Stimulated activated CD4-positive, alpha-beta T cell treated with anti-CD3 and anti-CD28 coated beads, Interleukin-4, amount 100 ng/mL, for 4 hours (primary cell): Measurements from ENCODE around the gene COL4A1.

Experiments used
- DNase-seq, 2 experiments: peaks; one replicate each; pipeline ENCODE4 v3.0.0-alpha.2; 2020

The COL4A1 gene

DNA sequence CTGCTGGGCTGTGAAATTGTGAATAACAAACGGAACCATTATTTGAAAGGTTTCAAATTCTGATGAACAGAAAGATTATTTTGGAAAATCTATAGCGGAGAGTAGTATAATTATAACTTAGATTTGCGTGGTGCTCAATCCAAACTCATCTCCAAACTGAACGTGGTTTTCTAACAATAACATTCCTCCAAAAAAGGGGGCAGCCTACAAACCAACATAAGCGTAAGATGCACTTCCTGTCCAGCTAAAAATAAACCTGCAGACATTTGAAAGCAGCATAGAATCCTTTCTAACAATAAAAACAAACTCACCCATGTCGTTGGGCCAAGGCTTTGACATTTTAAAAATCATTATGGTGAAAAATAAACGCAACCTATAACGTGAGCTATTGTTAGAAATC lies 178.4 kb downstream of the COL4A1 start:
- no peak for DNase-seq

- DNase-seq = no peak
These were observed 178.9 kb downstream of the COL4A1 start for GRCh38 chr13:110127986-110128511.

DNA sequence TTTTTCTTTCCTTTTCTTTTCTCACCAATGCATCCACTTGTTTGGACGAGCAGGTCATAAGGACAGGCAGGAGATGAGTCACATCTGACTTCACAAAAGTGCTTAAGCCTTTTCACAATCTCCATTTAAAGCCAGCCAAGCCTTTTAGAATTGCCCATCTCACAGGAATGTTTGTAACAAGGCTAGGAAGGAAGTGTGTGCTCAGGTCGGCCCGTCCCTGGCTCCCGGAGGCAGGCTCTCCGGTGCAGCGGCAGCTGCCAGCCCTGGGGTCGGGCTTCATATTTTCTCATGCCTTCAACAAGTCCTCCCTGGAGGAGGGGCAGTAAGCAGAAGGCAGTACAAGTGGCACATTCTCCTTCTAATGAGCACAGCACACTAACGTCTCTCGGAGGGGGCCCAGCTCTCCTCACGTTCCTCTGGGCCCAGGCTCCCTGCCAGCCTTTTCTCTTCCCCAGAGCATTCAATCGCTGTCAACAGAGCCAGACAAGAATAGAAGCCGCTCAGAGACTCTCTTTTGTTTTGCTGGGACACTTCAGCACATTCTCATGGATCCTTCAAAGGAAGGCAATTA lies 180.5 kb downstream of the COL4A1 start:
- DNase-seq = no peak

DNA sequence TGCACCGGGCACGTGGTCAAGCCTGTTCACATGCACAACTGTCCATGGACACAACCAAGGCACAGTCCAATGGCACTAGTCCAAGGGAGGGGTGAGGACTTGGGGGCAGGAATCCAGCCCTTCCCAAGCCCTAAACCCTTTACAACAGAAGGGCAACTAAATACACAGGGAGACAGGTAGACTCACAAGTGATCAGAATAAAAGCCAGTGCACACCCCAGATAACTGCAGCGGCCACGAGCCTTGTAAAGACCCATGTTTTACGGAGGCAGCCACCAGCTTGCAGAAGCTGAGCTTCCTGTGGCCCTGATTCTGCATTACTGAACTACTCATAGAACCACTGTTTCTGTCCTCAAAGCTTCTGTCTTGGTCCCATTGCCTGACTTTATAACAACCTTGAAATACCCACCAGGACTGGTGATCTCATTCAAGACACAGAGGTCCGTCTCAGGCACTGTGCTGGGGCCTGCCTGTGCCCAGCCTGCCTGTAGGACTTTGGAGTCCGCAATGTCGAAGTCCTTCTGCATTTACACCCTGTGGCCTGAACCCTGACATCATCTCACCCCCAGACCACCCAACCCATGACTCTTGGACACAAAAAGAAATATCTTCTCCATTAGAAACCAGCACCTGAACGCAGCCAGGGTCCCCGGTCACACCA lies 181.2 kb downstream of the COL4A1 start:
- DNase-seq = no peak

DNA sequence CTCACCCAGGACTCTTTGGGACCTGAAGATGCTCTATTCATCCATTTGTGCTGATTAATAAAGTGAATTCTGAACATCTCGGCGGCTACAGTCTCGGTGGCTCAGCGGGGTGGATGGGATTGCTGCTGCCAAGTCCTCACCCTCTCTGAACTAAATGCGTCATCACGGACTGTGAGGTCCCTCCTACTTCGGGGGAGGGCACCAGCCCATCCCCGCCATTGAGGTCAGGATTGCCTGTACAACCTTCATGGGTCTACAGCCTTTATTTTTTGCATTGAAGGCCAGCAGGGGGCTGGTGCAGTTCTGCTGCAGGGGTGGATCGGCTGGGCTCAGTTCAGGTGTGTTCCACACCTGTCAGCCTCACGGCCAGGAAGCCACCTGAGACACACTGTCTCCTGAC lies 181.8 kb downstream of the COL4A1 start:
- DNase-seq = no peak

- DNase-seq = no peak
These were observed 182.6 kb downstream of the COL4A1 start for GRCh38 chr13:110124201-110124940.

DNA sequence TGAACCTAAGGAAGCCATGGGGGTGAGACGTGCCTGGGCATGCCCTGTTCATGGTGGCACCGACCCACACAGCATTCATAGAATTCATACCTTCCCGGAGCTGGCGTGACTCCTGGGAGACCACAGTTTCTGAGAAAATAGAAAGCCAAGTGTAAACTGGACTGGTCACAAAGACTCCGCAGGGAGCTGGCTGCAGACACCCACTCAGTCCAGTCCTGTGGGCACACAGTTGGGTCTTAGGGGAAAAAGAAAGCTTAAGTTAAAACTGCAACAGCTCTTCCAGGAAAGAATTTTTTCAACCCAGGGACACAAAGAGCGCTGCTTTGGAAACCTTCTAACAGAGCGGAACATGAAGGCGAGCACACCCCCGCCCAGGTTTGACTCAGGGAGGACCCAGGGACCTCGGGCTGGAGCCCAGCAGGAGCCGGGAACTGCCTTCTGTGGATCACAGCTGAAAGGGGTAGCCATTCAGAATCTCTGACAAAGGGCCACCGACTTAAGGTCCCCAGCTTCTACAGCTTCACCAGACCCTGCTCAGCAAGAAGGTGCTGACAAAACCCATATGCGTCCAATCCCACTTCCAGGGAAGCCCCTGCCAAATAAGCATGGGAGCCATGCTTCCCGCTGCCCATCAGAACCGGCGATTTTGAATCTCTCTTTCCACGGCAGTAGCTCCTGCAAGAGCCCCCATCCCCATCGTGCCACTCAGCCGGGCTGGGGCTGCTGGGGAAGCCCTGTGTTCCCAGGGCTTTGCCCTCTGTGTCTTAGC lies 183.7 kb downstream of the COL4A1 start:
- DNase-seq = no peak

DNA sequence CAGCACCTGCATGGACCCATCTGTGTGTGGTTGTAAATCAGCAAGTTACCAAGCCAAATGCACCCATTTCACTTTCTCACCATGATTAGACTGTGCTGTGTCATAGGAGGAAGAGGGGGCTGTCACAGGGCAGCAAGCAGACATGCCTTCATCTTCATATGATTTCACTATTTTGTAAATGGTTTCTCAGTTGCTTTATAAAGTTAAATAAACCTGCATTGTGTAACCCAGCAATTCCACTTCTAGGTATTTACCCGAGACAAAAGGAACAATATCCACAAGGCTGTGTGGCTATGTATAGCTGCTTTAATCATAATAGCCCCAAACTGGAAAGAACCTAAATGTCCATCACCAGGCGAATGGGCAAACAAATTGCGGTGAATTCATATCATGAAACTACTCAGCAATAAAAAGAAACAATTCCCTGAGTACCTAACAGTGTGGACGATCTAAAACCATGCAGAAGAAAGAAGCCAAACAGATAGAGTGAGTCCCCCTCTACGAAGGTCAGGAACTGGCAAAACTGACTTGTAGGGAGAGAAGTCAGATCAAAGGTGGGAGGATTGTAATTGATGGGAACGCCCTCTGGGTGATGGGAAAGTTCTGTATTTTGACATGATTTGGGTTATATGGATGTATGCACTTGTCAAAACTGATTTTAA lies 185.4 kb downstream of the COL4A1 start:
- DNase-seq = no peak

GRCh38 chr13:110119935-110120905 lies 186.7 kb downstream of the COL4A1 start:
- DNase-seq = no peak

DNA sequence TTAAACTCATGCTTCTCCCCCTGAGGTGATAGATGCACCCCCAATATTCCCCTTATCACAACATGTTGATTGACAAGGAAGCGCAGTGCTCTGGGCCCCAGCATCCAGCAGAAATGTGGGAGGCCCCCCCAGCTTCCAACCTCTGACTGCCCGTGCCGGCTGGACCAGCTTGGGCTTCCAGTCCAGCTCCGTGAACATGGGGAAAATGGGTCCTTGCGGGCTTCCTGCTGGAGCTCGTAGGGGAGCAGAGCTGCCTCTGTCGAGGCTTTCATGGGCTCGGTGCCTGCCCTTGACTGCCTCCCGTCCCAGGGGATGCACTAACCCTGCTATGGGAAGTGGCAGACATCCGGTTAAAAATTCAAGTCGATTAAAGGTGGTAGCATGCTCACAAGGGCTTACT lies 188.9 kb downstream of the COL4A1 start:
- no peak for DNase-seq

DNA sequence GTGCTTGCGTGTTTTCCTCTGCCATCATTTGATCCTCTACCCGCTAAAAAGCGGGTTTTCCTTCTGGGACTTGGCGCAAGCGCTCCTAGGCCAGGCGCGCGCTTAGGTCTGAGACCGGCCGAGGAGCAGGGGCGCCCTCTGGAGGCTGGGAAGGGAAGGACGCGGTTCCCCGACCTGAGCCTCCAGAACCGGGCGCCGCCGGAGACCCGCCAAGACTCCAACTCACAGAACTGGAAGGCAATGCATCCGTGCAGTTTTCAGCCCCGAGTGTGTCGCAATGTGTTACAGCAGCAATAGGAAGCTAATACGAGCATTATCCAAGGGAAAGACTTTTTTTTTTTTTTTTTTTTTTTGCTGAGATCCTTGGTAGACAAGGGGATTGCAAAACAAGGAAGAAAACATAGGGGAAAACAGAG lies 190.9 kb downstream of the COL4A1 start:
- DNase-seq = peak in 1 of 2 experiments; percentile 46

GRCh38 chr13:110115591-110115990 lies 191.4 kb downstream of the COL4A1 start:
- DNase-seq = no peak

- DNase-seq = no peak
These were observed 192.6 kb downstream of the COL4A1 start for GRCh38 chr13:110114316-110114715.

DNA sequence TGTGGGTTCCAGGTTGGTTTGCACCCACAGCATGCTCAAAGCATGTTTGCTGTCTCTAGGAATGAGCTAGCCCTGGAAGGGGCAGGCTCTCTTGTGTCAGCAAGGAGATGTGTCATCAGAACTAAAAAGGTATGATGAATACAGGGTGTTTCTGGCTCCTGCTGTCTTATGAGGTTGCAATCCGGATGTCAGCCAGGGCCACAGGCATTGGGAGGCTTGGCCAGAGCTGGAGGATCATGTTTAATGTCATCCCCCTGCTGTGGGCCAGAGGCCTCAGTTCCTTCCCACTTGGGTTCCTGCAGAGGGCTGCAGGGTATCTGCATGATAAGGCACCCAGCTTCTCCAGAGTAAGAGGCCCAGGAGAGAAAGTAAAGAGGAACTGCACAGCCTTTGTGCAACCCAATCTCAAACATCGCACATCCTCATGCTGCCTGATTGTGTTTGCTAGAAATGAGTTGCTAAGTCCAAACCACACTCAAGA lies 193.6 kb downstream of the COL4A1 start:
- no peak for DNase-seq

GRCh38 chr13:110112379-110112778 lies 194.6 kb downstream of the COL4A1 start:
- peak in 1 of 2 experiments; percentile 4 for DNase-seq

- no peak for DNase-seq
These were observed 196.2 kb downstream of the COL4A1 start for GRCh38 chr13:110110783-110111182.

DNA sequence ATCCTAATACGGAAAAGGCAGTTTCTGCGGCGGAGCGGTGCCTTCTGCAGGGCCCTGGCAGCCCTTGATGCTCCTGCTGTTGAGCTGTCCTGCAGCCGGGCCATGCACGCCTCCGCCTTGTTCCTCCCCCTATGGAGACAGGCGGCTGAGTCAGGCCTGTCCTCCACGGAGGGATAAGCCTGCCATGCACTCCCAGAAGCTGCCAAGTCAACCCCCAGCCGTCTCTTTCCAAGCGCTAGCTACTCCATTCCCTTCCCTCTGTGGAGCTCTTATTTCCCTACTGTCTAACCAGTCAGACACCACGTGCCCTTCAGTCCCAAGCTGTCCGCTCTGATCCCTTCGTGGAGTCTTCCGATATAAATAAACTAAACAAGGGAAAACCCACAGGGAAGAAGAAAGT lies 197.0 kb downstream of the COL4A1 start:
- DNase-seq = no peak

DNA sequence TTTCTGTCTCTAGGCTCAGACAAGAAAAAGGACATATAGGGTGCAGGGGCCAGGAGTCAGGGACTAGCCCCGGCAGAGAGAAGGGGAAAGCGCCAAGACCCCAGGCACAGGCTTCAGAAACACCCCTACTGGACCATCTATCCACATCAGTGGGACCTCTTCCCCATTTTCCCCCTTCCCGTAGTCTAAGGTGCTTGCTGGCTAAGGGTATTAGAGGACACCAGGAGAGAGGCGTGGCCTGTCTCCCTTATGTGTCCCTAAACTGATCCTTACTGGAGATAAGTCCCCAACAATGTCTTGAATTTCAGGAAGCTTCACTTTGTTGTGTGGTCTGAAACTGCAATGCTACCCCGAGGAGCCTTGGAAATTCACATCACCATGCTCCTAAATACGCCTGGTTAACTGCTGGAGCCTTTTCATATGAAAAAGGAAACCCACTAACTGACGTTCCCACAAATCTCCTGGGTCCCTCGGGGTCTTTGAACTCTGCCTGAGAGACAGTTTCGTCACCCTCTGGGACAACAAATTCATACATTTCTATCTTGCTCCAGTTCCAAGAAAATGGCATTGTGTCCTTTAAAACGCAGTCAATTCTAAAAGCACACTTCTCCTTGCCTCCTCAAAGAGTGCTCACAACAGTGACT lies 197.7 kb downstream of the COL4A1 start:
- DNase-seq = no peak

- no peak for DNase-seq
These were observed 198.4 kb downstream of the COL4A1 start for GRCh38 chr13:110108348-110109139.
